AG04450 (cell line): ENCODE measurements around the gene MRLN. TPM values are rescaled to one million over a fixed set of nuclear protein-coding genes. Genes with fewer than 3 reads are reported as not detected.

Experiments
- CTCF ChIA-PET: fragments of 300-600, 350-600 bp; formaldehyde crosslinking; extraction: SDS; loops from one replicate; lab custom pipeline; 2022; ENCODE audit warnings: antibody characterized with exemption, inconsistent platforms; lab: Charles Lee
- POLR2A ChIA-PET: fragments of 350-600 bp; formaldehyde crosslinking; extraction: SDS; loops from one replicate; lab custom pipeline; 2021; ENCODE audit warnings: antibody characterized with exemption, inconsistent platforms; lab: Yijun Ruan, JAX
- DNase-seq: peaks from one replicate; pipeline ENCODE4 v3.0.0-alpha.2; 2011; ENCODE audit warnings: low read depth, low spot score
- H3K27ac ChIP-seq: one replicate; pipeline ENCODE4 v1.5.1; 2012; ENCODE audit warnings: low read depth, low read length, control low read depth
- H3K27me3 ChIP-seq: one replicate; pipeline ENCODE4 v1.6.0; 2012; ENCODE audit warnings: low read length; ENCODE audit not compliant: control insufficient read depth, insufficient read depth
- H3K4me3 ChIP-seq: 2 replicates; pipeline ENCODE4 v1.5.1; 2011; ENCODE audit warnings: mild to moderate bottlenecking, low read depth, low read length, control low read depth
- H3K9me3 ChIP-seq: 2 replicates; pipeline ENCODE4 v1.5.1; 2012; ENCODE audit warnings: low read length; ENCODE audit not compliant: control insufficient read depth, insufficient read depth
- CTCF ChIP-seq: IDR thresholded peaks from 2 replicates; pipeline ENCODE4 v1.5.1; 2011; ENCODE audit warnings: low read depth, low read length, control low read depth, inconsistent platforms
- polyA plus RNA-seq: library from polyadenylated mRNA; depleted of rRNA; stranded (reverse); fragments of >200 nt; gene quantifications from 2 replicates; pipeline ENCODE4 v1.2.3, GENCODE V29; 2011

The MRLN gene
- polyA plus RNA-seq, 1 experiment = not detected

GRCh38 chr10:59757966-59758365 lies 4.7 kb upstream of the MRLN start:
- H3K27me3 ChIP-seq = no peaks in the 10 kb centered on the region
- DNase-seq = peak; percentile 21
- no peak overlapping the region for H3K4me3 ChIP-seq
- ChIA-PET CTCF (interaction anchor here (1.0 kb wide), 1 partner anchor 342 kb away, joined by 3 read pairs; no protein-coding TSS in a partner anchor), POLR2A (no interaction called here)
- H3K9me3 ChIP-seq = no peaks in the 10 kb centered on the region
- no peak for TF ChIP-seq CTCF
- H3K27ac ChIP-seq = no peak overlapping the region

- no peak overlapping the region for H3K27ac ChIP-seq
- H3K4me3 ChIP-seq = no peak overlapping the region
- ChIA-PET POLR2A (no interaction called here), CTCF (no interaction called here)
- no peak for TF ChIP-seq CTCF
- no peak for DNase-seq
- no peaks in the 10 kb centered on the region for H3K27me3 ChIP-seq
- H3K9me3 ChIP-seq = no peaks in the 10 kb centered on the region
These were observed 1.7 kb upstream of the MRLN start for GRCh38 chr10:59754951-59755350.

- no peaks in the 10 kb centered on the region for H3K9me3 ChIP-seq
- no peak for DNase-seq
- no peak overlapping the region for H3K4me3 ChIP-seq
- ChIA-PET POLR2A (no interaction called here), CTCF (no interaction called here)
- no peak overlapping the region for H3K27ac ChIP-seq
- H3K27me3 ChIP-seq = peaks cover 3% of the 10 kb centered on the region
- TF ChIP-seq CTCF = no peak
These were observed 846 bp downstream of the MRLN start for GRCh38 chr10:59752278-59752940.

GRCh38 chr10:59750155-59750945 lies 2.9 kb downstream of the MRLN start:
- DNase-seq = no peak
- POLR2A ChIA-PET = no interaction called here
- no peak for TF ChIP-seq CTCF
- no peaks in the 10 kb centered on the region for H3K9me3 ChIP-seq
- H3K27ac ChIP-seq = no peak overlapping the region
- H3K27me3 ChIP-seq = peaks cover 3% of the 10 kb centered on the region
- CTCF ChIA-PET = interaction anchor here (0.7 kb wide), 1 partner anchor 424 kb away, joined by 7 read pairs; no protein-coding TSS in a partner anchor
- H3K4me3 ChIP-seq = no peak overlapping the region

GRCh38 chr10:59748834-59749233 lies 4.4 kb downstream of the MRLN start:
- ChIA-PET POLR2A (no interaction called here), CTCF (interaction anchor here (0.5 kb wide), 1 partner anchor 373 kb away, joined by 6 read pairs; no protein-coding TSS in a partner anchor)
- peaks cover 3% of the 10 kb centered on the region for H3K27me3 ChIP-seq
- DNase-seq = no peak
- H3K27ac ChIP-seq = no peak overlapping the region
- H3K4me3 ChIP-seq = no peak overlapping the region
- no peaks in the 10 kb centered on the region; the same call in 1 of the 2 replicates for H3K9me3 ChIP-seq
- no peak for TF ChIP-seq CTCF
